HG02852 (cell line): Measurements from ENCODE around the gene EOMES.
A peak's percentile ranks its signal among the peaks of the same experiment; 100 is the strongest.

Experiments
- ATAC-seq: cut with Tn5 transposase; IDR thresholded peaks from one replicate; pipeline ENCODE4 v1.9.1; 2021; ENCODE audit warnings: mild to moderate bottlenecking, moderate library complexity; ENCODE audit not compliant: unreplicated experiment

The EOMES gene

DNA sequence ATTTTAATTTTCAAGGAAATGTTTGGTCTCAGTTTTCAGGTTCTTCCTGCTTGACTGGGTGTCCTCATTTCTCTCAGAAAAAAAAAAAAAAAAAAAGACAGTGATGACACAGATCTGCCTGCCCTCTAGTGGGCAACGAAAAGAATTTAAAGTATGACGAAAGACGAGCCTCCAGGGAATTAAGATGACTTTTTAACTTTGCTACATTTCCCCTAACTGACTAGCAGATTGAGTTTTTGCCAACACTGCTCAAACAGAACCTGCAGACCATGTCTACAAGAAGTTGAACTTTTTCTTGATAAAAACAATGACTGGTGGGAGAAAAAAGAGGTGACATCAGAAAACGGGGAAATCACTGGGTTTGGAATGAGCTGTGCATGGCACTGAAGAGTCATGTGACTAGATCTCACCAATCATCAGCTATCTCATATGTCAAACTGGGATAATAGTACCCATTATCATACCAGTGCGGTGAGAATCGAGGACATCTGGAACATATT is 40.8 kb downstream of the EOMES start:
- peak; percentile 73 for ATAC-seq

DNA sequence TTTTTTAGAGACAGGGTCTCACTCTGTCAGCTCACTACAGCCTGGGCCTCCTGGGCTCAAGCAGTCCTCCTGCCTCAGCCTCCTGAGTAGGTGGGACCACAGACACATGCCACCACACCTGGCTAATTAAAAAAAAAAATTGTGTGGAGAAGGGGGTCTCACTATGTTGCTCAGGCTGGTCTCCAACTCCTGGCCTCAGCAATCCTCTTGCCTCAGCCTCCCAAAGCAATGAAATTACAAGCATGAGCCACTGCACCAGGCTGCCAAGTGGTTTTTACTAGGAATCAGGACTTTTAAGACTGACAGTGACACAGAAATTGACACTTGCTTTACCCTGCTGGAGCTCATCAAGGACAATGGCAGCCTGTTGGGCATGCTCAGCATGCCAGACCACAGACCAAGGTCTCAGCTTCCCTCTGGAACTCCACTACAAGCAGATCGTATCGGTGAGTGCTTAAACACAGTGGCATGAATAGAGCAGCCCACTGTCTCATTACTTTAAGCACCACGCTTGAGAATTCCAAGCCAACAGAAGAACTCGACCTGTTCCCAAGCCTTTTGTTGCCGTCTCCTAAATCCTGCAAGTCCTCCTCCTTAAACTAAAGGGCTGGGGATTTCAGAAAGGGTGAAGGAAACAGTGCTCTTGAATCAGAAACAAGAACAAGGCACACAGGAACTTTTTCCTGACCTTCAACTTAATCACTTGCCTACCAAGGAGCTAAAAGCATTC is 41.4 kb downstream of the EOMES start:
- no peak for ATAC-seq

DNA sequence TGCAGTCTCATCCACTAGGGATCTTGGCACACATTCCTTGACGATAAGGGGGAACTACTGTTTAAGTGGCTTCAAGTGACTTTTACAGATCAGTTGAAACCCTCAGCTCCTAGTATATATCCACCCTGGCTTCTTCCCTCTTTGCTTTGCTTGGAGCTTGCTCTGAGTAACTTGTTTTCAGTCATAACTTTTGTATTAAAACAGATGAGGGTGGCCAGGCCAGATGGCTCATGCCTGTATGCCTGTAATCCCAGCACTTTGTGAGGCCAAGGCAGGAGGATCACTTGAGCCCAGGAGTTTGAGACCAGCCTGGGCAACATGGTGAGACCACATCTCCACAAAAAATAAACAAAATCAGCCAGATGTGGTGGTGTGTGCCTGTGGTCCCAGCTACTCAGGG is 42.4 kb downstream of the EOMES start:
- ATAC-seq, result no peak

DNA sequence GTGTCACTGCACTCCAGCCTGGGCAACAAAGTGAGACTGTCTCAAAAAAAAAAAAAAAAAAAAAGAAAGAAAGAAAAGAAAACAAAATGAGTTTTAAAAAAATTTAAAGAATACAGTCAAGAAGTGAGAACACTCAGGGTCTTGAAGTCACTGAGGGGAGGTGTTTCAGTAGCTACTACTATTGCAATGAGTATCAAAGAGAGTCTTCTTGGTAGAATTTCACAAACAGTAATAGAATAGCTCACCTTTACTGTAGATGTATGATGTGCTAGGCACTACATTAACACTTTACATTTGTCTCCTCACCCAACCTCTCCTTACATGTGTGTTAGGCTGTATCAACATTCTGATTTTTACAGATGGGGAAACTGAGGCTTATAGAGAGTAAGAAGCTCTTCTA is 43.9 kb downstream of the EOMES start:
- ATAC-seq, result no peak

DNA sequence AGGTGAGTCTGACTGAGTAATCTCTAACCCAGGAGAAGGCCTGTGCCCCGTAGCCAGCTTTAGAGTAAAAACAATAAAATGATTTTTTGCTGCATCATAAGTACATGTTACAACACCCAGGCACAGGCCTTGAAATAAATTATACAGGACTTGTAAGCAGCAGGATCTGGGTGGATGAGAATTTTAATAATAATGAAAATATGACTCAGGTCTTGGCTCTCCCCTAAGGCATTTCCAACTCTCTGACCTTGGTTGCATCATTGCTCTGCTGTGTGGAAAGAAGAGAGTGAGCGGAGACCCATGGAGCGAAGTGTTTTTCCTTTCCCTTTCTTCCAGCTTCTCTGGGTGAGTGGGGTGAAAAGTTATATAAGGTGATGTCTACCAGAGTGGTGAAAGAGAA is 44.6 kb downstream of the EOMES start:
- no peak for ATAC-seq

DNA sequence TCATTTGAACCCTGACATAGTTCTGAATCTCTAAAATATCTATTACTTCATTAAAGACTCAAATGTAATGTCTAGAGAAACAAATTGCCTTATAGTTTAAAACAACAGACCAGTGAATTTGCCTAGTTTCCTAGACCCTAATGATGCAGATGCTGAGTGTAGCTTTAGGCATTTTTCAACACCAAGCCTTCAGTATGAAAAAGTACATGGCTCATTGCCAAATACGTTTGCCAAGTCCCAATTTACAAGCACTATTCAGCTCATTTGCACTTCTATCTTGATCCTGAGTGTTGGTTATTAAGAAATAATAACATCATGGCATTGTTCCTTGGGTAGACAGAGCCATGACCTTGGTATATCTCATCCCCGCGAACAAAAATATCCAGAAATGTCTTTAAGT is 46.8 kb downstream of the EOMES start:
- no peak for ATAC-seq

DNA sequence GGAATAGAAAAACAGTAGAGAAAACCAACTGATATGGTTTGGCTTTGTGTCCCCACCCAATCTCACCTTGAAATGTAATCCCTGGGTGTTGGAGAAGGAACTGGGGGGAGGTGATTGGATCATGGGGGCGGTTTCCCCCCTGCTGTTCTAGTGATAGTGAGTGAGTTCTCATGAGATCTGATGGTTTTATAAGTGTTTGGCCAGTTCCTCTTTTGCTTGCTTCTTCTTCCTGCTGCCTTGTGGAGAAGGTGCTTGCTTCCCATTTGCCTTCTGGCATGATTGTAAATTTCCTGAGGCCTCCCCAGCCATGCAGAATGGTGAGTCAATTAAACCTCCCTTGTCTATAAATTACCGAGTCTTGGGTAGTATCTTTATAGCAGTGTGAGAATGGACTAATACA is 48.4 kb downstream of the EOMES start:
- ATAC-seq, result no peak

DNA sequence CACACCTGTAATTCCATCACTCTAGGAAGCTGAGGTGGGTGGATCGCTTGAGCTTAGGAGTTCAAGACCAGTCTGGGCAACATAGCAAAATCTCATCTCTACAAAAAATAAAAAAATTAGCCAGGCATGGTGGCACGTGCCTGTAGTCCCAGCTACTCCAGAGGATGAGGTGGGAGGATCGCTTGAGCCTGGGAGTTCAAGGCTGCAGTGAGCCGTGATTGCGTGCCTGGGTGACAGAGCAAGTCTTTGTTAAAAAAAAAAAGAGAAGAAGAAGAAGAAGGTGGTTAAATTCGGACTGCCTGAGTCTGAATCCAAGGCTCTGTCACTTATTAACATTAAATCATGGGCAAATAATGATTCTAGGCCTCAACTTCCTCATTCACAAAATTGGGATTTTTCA is 51.0 kb downstream of the EOMES start:
- no peak for ATAC-seq

DNA sequence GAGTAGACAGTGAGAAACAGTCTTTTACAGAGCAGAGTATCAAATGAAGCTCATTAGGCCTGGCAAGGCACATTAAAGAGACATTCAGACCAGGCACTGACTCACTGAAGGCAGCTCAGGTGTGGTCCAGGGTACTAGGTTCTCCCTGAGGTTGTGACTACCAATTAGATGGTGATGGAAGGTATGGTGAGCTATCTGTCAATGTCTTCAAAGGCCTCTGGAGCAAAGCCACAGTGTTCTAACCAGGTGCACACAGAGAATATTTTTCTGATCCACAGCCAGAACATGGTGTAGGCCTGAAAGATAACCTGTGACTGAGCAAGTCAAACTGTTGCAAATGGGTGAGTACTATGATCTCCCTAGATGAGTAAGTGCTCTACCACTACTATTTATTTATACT is 51.5 kb downstream of the EOMES start:
- ATAC-seq, result no peak

DNA sequence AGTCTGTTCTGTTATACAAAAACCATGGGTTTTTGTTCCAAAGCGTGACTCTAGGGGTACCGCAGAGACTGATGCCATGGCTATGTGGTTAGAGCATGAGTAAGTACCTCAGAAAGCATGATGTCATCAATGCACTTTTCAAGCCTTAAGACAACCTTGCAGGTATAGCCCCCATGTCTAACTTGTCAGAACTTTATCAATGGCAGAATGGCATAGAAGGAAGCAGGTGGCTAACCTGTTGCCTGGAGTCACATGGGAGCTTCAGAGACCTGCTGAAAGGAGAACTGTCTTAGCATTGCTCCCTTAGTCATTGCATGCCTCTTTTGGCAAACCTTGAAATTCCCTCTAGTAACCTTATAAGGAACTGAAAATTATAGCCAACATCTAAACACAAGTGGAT is 52.5 kb downstream of the EOMES start:
- no peak for ATAC-seq

DNA sequence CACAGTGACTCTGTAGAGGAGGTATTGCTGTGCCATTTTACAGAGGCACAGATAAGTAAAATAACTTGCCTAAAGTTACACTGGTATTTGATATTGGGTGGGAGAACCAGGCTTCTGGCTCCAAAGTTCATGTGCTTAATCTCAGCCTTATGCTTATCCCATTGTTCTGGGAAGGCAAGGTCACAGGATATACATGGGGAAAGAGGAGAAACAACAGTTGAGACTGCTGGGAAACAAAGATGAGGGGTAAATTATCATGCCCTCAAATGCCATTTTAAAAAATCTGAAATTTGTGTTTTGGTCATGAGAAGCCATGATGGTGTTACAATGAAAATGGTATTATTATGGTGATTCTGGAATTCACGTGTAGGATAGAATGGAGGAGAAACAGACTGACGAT is 54.4 kb downstream of the EOMES start:
- ATAC-seq, result no peak

DNA sequence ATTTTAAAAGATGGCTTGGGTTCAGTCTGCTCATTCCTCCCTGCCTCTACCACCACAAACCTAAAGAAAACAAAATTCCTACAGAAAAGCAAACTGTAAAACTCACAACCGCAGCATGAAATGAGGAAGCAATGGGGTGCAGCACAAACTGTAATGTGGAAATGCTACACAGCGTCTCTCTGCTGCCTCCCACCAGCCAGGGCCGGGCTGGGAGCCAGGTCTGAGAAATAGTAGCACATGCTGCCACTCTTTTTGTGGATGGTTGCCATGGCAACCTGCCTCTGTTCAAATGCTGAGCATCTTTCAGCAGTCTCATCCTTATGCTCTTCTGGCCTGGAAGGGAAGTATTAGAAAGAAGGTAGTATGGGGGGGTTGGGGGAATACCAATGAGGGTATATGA is 55.4 kb downstream of the EOMES start:
- ATAC-seq, result no peak

DNA sequence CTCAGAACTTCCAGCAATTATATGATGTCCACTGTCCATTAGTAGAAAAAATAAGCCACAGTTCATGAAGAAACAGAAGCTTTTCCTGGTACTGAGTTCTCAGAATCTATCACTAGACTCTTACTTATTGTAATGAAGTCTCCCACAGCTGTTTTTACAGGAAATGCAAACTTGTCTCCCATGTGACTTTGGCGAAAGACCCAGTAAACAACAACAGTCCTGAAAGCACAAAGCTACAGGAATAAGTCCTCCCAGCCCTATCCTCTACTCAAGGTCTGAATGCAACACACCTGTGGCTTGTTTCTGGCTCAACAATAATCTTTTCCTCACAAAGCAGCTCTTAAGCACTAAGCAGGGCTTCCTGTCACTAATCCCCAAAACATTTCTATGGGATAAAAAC is 55.9 kb downstream of the EOMES start:
- ATAC-seq, result peak; percentile 56
